HepG2 (cell line): ENCODE measurements around the gene NFE2. TPM values are rescaled to one million over a fixed set of nuclear protein-coding genes. Genes with fewer than 3 reads are reported as not detected.

Experiments used
- ARID3A ChIP-seq: IDR thresholded peaks from 2 replicates; pipeline ENCODE4 v1.6.1; 2012; ENCODE audit warnings: low read depth, low read length, improper control_type of control experiment
- ESRRA ChIP-seq: sonication (generic); formaldehyde crosslinking; IDR thresholded peaks from 2 replicates; pipeline ENCODE4 v1.5.1; 2020; ENCODE audit warnings: mild to moderate bottlenecking, low read depth, missing genetic modification reagents
- FOSL2 ChIP-seq: sonication (generic); formaldehyde crosslinking; IDR thresholded peaks from 2 replicates; pipeline ENCODE4 v1.4.0; 2020; ENCODE audit warnings: missing genetic modification reagents
- GABPB1 ChIP-seq: IDR thresholded peaks from 2 replicates; pipeline ENCODE4 v1.6.1; 2016; ENCODE audit warnings: mild to moderate bottlenecking, missing genetic modification reagents, moderate library complexity, missing compliant biosample characterization
- GATA4 ChIP-seq: sonication (generic); IDR thresholded peaks from 2 replicates; pipeline ENCODE4 v1.6.1; 2016; ENCODE audit warnings: antibody characterized with exemption, low read depth, borderline replicate concordance
- KMT2A ChIP-seq: sonication (generic); formaldehyde crosslinking; IDR thresholded peaks from 2 replicates; pipeline ENCODE4 v1.4.0; 2020; ENCODE audit warnings: missing genetic modification reagents
- MAF1 ChIP-seq: sonication (generic); formaldehyde crosslinking; IDR thresholded peaks from 2 replicates; pipeline ENCODE4 v1.5.0; 2020; ENCODE audit warnings: missing genetic modification reagents, borderline replicate concordance
- MLLT10 ChIP-seq: sonication (generic); formaldehyde crosslinking; IDR thresholded peaks from 2 replicates; pipeline ENCODE4 v1.4.0; 2020; ENCODE audit warnings: missing genetic modification reagents
- MNT ChIP-seq: fragments of 450-650 bp; IDR thresholded peaks from 2 replicates; pipeline ENCODE4 v1.6.1; 2016
- NFRKB ChIP-seq: fragments of 450-650 bp; IDR thresholded peaks from 2 replicates; pipeline ENCODE4 v1.6.1; 2017
- PCBP2 ChIP-seq: fragments of 200-400 bp; formaldehyde crosslinking; optimal IDR thresholded peaks from 2 replicates; pipeline ENCODE3; 2018; ENCODE audit warnings: low read length, low read depth; ENCODE audit not compliant: poor library complexity, severe bottlenecking
- POLR2AphosphoS5 ChIP-seq: IDR thresholded peaks from 2 replicates; pipeline ENCODE4 v1.6.1; 2012; ENCODE audit warnings: low read depth, low read length
- RFXANK ChIP-seq: IDR thresholded peaks from 2 replicates; pipeline ENCODE4 v1.6.1; 2016
- SETDB1 ChIP-seq: sonication (generic); formaldehyde crosslinking; IDR thresholded peaks from 2 replicates; pipeline ENCODE4 v1.5.1; 2020; ENCODE audit warnings: missing genetic modification reagents, mild to moderate bottlenecking, borderline replicate concordance
- SP4 ChIP-seq: sonication (generic); formaldehyde crosslinking; IDR thresholded peaks from 2 replicates; pipeline ENCODE4 v1.8.1; 2023; ENCODE audit warnings: mild to moderate bottlenecking, missing genetic modification reagents
- SRY ChIP-seq: sonication (generic); formaldehyde crosslinking; IDR thresholded peaks from 2 replicates; pipeline ENCODE4 v1.8.0; 2022; ENCODE audit warnings: mild to moderate bottlenecking, missing genetic modification reagents
- TFE3 ChIP-seq: IDR thresholded peaks from 2 replicates; pipeline ENCODE4 v1.6.1; 2016
- TOPORS ChIP-seq: sonication (generic); formaldehyde crosslinking; IDR thresholded peaks from 2 replicates; pipeline ENCODE4 v1.8.0; 2023; ENCODE audit warnings: mild to moderate bottlenecking, missing genetic modification reagents
- TP53 ChIP-seq: sonication (generic); formaldehyde crosslinking; conservative IDR thresholded peaks from 2 replicates; pipeline ENCODE4 v1.4.0; 2020; ENCODE audit warnings: missing genetic modification reagents
- XRCC5 ChIP-seq: fragments of 200-400 bp; formaldehyde crosslinking; optimal IDR thresholded peaks from 2 replicates; pipeline ENCODE3; 2017; ENCODE audit warnings: mild to moderate bottlenecking, low read length
- ZFP62 ChIP-seq: sonication (generic); formaldehyde crosslinking; IDR thresholded peaks from 2 replicates; pipeline ENCODE4 v1.4.0; 2020; ENCODE audit warnings: missing genetic modification reagents
- ZFP90 ChIP-seq: sonication (generic); formaldehyde crosslinking; IDR thresholded peaks from 2 replicates; pipeline ENCODE4 v1.8.0; 2022; ENCODE audit warnings: missing genetic modification reagents, mild to moderate bottlenecking, inconsistent platforms, borderline replicate concordance
- ZNF614 ChIP-seq: IDR thresholded peaks from 2 replicates; pipeline ENCODE4 v1.6.1; 2018; ENCODE audit warnings: missing biosample characterization, missing genetic modification reagents, inconsistent platforms, borderline replicate concordance
- ZNF784 ChIP-seq: sonication (generic); formaldehyde crosslinking; IDR thresholded peaks from 2 replicates; pipeline ENCODE4 v1.5.1; 2020; ENCODE audit warnings: missing genetic modification reagents, mild to moderate bottlenecking, borderline replicate concordance
- ZNF83 ChIP-seq: sonication (generic); formaldehyde crosslinking; IDR thresholded peaks from 2 replicates; pipeline ENCODE4 v1.4.0; 2020; ENCODE audit warnings: missing genetic modification reagents, mild to moderate bottlenecking, borderline replicate concordance
- ZSCAN30 ChIP-seq: sonication (generic); formaldehyde crosslinking; IDR thresholded peaks from 2 replicates; pipeline ENCODE4 v1.5.0; 2020; ENCODE audit warnings: mild to moderate bottlenecking, missing genetic modification reagents
- polyA plus RNA-seq, 8 experiments: library from polyadenylated mRNA; depleted of rRNA in 3 of 8; stranded (reverse) in 7 of 8; unstranded in 1 of 8; fragments of >200 nt; fragmentation: Illumina TruSeq in 4 of 8; extraction: Trizol in 4 of 8; gene quantifications; 2 replicates each; pipeline versions ENCODE4 v1.2.1 to v1.2.3, GENCODE V29; 2011 to 2016; ENCODE audit warnings: low read depth in 4 of 8, missing spikeins in 1 of 8, mixed read lengths in 1 of 8; ENCODE audit not compliant: insufficient read depth in 1 of 8
- total RNA-seq, 5 experiments: library from RNA; depleted of rRNA; stranded (reverse); fragments of >200 nt; fragmentation: Illumina TruSeq; extraction: Trizol; gene quantifications; 2 replicates each; pipeline ENCODE4 v1.2.3, GENCODE V29; 2016; ENCODE audit warnings: low read depth in 1 of 5

Gene NFE2
- total and polyA plus RNA-seq, 2 of the 13 experiments (the other 11 are each of a cell fraction or from before 2014, with no cell fraction given): 4.5 to 7.8 TPM

GRCh38 chr12:54324617-54325441, 24.0 kb upstream of the NFE2 start, which contains the start of gene COPZ1 (continued):
- TF ChIP-seq SP4 (CRISPR knock-in tag) (peak; percentile 83), XRCC5 (peak; percentile 60), SRY (CRISPR knock-in tag) (peak; percentile 47; the same call in 1 of the 2 replicates), SETDB1 (no peak), ZNF614 (CRISPR knock-in tag) (0 out of 2 replicates have a peak, but pooled peaks have one; percentile 16), ZNF83 (CRISPR knock-in tag) (no peak), GABPB1 (CRISPR knock-in tag) (peak; percentile 46; the same call in 1 of the 2 replicates), TFE3 (peak; percentile 46; the same call in 1 of the 2 replicates), MAF1 (CRISPR knock-in tag) (no peak), ZSCAN30 (no peak), ZFP62 (CRISPR knock-in tag) (no peak), POLR2AphosphoS5 (peak; percentile 90), MLLT10 (CRISPR knock-in tag) (peak; percentile 65; the same call in 1 of the 2 replicates), PCBP2 (no peak), MNT (0 out of 2 replicates have a peak, but pooled peaks have one; percentile 26), RFXANK (CRISPR knock-in tag) (peak; percentile 90; the same call in 1 of the 2 replicates), NFRKB (peak; percentile 93), TP53 (CRISPR knock-in tag) (no peak), FOSL2 (CRISPR knock-in tag) (no peak), TOPORS (no peak), KMT2A (CRISPR knock-in tag) (peak; percentile 67), ZNF784 (CRISPR knock-in tag) (peak; percentile 27; the same call in 1 of the 2 replicates), ARID3A (peak; percentile 40; the same call in 1 of the 2 replicates), ESRRA (CRISPR knock-in tag) (no peak), GATA4 (0 out of 2 replicates have a peak, but pooled peaks have one; percentile 25), ZFP90 (peak; percentile 81)
